ENCODE data around the gene SMOC1. TPM values are rescaled to one million over a fixed set of nuclear protein-coding genes. Genes with fewer than 3 reads are reported as not detected.

The SMOC1 gene
- total RNA-seq, 1 experiment from 2014 or later: 0.46 TPM

DNA sequence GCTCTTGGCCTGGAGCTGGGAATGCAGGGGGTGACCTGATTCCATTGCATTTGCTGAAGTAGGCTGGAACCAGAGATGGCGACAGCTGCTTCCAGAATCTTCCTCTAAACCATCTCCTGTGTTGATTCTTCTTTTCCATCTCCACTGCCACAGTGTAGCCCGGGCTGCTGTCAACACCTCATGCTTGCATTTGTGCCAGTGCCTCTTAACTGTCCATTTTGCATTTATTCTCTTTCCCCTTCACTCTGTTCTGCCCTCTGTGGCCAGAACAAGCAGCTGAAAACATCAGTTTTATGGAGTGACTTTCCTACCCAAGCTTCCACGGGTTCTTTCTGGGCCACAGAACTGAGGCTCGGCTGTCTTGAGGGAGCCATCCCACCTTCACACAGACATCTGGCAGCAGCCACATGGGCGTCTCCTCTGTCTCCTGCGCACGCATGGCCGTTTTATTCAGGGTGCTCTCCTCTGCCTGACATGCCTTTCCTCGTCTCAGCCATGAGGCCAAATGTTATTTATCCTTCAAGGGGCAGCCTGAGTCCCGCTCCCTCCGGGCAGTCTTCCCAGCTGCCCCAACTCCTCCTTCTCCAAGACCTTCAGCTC, 51.7 kb downstream of the SMOC1 start:
- Histone ChIP-seq H3K36me3 (ENCODE audit: control insufficient read depth, insufficient read depth, low read length) (no peaks in the 10 kb centered on the region), H3K27me3 (ENCODE audit: control insufficient read depth, insufficient read depth, low read length) (peaks cover 8% of the 10 kb centered on the region; the same call in 1 of the 2 replicates), H3K27ac (ENCODE audit: low read length) (no peak overlapping the region), H3K9me3 (ENCODE audit: control insufficient read depth, insufficient read depth, low read depth, low read length) (no peaks in the 10 kb centered on the region), H3K4me3 (ENCODE audit: low read depth in 2 of 2, low read length in 2 of 2) (no peak overlapping the region), H3K4me1 (ENCODE audit: control insufficient read depth, insufficient read depth, low read length) (no peaks in the 10 kb centered on the region)
- TF ChIP-seq POLR2AphosphoS5 (IDR thresholded peaks at IDR 0.05; ENCODE audit: low read depth, low read length) (no peak), TCF7L2 (IDR thresholded peaks at IDR 0.05; ENCODE audit: low read depth, low read length) (no peak), SIN3A (IDR thresholded peaks at IDR 0.05; ENCODE audit: borderline replicate concordance, insufficient read depth, low read depth, low read length) (no peak)
- TF ChIP-seq, protein P1, sequence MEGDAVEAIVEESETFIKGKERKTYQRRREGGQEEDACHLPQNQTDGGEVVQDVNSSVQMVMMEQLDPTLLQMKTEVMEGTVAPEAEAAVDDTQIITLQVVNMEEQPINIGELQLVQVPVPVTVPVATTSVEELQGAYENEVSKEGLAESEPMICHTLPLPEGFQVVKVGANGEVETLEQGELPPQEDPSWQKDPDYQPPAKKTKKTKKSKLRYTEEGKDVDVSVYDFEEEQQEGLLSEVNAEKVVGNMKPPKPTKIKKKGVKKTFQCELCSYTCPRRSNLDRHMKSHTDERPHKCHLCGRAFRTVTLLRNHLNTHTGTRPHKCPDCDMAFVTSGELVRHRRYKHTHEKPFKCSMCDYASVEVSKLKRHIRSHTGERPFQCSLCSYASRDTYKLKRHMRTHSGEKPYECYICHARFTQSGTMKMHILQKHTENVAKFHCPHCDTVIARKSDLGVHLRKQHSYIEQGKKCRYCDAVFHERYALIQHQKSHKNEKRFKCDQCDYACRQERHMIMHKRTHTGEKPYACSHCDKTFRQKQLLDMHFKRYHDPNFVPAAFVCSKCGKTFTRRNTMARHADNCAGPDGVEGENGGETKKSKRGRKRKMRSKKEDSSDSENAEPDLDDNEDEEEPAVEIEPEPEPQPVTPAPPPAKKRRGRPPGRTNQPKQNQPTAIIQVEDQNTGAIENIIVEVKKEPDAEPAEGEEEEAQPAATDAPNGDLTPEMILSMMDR (IDR thresholded peaks at IDR 0.05): no peak
- TF ChIP-seq, protein P2, sequence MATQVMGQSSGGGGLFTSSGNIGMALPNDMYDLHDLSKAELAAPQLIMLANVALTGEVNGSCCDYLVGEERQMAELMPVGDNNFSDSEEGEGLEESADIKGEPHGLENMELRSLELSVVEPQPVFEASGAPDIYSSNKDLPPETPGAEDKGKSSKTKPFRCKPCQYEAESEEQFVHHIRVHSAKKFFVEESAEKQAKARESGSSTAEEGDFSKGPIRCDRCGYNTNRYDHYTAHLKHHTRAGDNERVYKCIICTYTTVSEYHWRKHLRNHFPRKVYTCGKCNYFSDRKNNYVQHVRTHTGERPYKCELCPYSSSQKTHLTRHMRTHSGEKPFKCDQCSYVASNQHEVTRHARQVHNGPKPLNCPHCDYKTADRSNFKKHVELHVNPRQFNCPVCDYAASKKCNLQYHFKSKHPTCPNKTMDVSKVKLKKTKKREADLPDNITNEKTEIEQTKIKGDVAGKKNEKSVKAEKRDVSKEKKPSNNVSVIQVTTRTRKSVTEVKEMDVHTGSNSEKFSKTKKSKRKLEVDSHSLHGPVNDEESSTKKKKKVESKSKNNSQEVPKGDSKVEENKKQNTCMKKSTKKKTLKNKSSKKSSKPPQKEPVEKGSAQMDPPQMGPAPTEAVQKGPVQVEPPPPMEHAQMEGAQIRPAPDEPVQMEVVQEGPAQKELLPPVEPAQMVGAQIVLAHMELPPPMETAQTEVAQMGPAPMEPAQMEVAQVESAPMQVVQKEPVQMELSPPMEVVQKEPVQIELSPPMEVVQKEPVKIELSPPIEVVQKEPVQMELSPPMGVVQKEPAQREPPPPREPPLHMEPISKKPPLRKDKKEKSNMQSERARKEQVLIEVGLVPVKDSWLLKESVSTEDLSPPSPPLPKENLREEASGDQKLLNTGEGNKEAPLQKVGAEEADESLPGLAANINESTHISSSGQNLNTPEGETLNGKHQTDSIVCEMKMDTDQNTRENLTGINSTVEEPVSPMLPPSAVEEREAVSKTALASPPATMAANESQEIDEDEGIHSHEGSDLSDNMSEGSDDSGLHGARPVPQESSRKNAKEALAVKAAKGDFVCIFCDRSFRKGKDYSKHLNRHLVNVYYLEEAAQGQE (IDR thresholded peaks at IDR 0.05; ENCODE audit: insufficient read depth in 1 of 2, low read depth in 2 of 2, low read length in 1 of 2): no peak
- ChIA-PET POLR2A (no interaction called here), CTCF (no interaction called here)
- ATAC-seq: no peak
- BruUV-seq (replicated peaks): no TSS peak
- intact Hi-C loops (cut with micrococcal nuclease; ENCODE audit: unreplicated experiment): no loop called here
- in situ Hi-C loops (cut with HindIII; ENCODE audit: low pct_unique_long_range_greater_than_20kb, low sequenced_read_pairs): no loop called here
- no peak for DNase-seq (ENCODE audit: low read depth, low spot score)

DNA sequence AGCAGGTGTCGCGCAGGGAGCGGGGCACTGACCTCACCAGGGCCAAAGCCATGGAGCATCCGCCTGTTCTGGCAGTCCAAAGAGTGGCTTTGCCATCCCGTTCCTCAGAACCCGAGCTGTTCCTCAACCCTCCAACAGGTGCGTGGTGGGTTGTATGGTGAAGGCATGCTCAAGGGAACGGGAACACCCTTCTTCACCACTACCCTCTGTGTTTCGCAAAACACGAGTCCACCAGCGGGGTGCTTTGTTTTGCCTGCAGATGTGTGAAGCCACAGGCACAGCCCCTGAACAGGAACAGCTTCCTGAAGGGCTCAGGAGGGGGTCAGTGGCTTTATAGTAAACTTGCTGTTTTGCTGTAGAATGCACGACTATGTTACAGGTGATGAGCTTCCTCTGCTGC, 52.7 kb downstream of the SMOC1 start:
- peaks cover 8% of the 10 kb centered on the region; the same call in 1 of the 2 replicates for H3K27me3 ChIP-seq (ENCODE audit: control insufficient read depth, insufficient read depth, low read length)
- no peaks in the 10 kb centered on the region for H3K4me1 ChIP-seq (ENCODE audit: control insufficient read depth, insufficient read depth, low read length)
- ChIA-PET POLR2A (interaction anchor here (0.6 kb wide), 1 partner anchor 58 kb away, joined by 3 read pairs; no protein-coding TSS in a partner anchor), CTCF (no interaction called here)
- intact Hi-C loops (cut with micrococcal nuclease; ENCODE audit: unreplicated experiment): no loop called here
- TF ChIP-seq POLR2AphosphoS5 (IDR thresholded peaks at IDR 0.05; ENCODE audit: low read depth, low read length) (no peak), TCF7L2 (IDR thresholded peaks at IDR 0.05; ENCODE audit: low read depth, low read length) (no peak), SIN3A (IDR thresholded peaks at IDR 0.05; ENCODE audit: borderline replicate concordance, insufficient read depth, low read depth, low read length) (no peak)
- TF ChIP-seq, protein P1 (IDR thresholded peaks at IDR 0.05): no peak
- TF ChIP-seq, protein P2 (IDR thresholded peaks at IDR 0.05; ENCODE audit: insufficient read depth in 1 of 2, low read depth in 2 of 2, low read length in 1 of 2): no peak
- H3K36me3 ChIP-seq (ENCODE audit: control insufficient read depth, insufficient read depth, low read length): no peaks in the 10 kb centered on the region
- no peak overlapping the region for H3K27ac ChIP-seq (ENCODE audit: low read length)
- ATAC-seq (no peak), DNase-seq (ENCODE audit: low read depth, low spot score) (no peak)
- no peak overlapping the region for H3K4me3 ChIP-seq (ENCODE audit: low read depth in 2 of 2, low read length in 2 of 2)
- no peaks in the 10 kb centered on the region for H3K9me3 ChIP-seq (ENCODE audit: control insufficient read depth, insufficient read depth, low read depth, low read length)
- BruUV-seq (replicated peaks): no TSS peak
- in situ Hi-C loops (cut with HindIII; ENCODE audit: low pct_unique_long_range_greater_than_20kb, low sequenced_read_pairs): no loop called here

Data from Panc1 (cell line).